CD4-positive, alpha-beta T cell treated with Interleukin-17A for 1 hour (primary cell): ENCODE measurements around the gene ACTL8.

Experiments
- DNase-seq: peaks from one replicate; pipeline ENCODE4 v3.0.0-alpha.2; 2020

The ACTL8 gene

GRCh38 chr1:17773591-17774326, 18.6 kb downstream of the ACTL8 start:
- DNase-seq: no peak

- DNase-seq: no peak
Measured at GRCh38 chr1:17774452-17774851, 19.3 kb downstream of the ACTL8 start.

GRCh38 chr1:17775796-17776195, 20.7 kb downstream of the ACTL8 start:
- DNase-seq: no peak

GRCh38 chr1:17776426-17776825, 21.3 kb downstream of the ACTL8 start:
- DNase-seq: no peak

- DNase-seq: no peak
Measured at GRCh38 chr1:17777330-17777729, 22.2 kb downstream of the ACTL8 start.

GRCh38 chr1:17777818-17778217, 22.7 kb downstream of the ACTL8 start:
- no peak for DNase-seq

- DNase-seq: no peak
Measured at GRCh38 chr1:17780916-17781315, 25.8 kb downstream of the ACTL8 start.

- DNase-seq: no peak
Measured at GRCh38 chr1:17789926-17790325, 34.8 kb downstream of the ACTL8 start.

- DNase-seq: no peak
Measured at GRCh38 chr1:17790383-17791054, 35.4 kb downstream of the ACTL8 start.

GRCh38 chr1:17791055-17791390, 35.9 kb downstream of the ACTL8 start:
- DNase-seq: no peak

- DNase-seq: no peak
Measured at GRCh38 chr1:17791480-17791879, 36.3 kb downstream of the ACTL8 start.

- no peak for DNase-seq
Measured at GRCh38 chr1:17792421-17792820, 37.3 kb downstream of the ACTL8 start.

GRCh38 chr1:17795081-17795809, 40.1 kb downstream of the ACTL8 start:
- no peak for DNase-seq

GRCh38 chr1:17795836-17796645, 40.9 kb downstream of the ACTL8 start:
- no peak for DNase-seq

- DNase-seq: no peak
Measured at GRCh38 chr1:17797478-17797877, 42.3 kb downstream of the ACTL8 start.

- DNase-seq: no peak
Measured at GRCh38 chr1:17798011-17798410, 42.9 kb downstream of the ACTL8 start.

- DNase-seq: no peak
Measured at GRCh38 chr1:17798799-17799382, 43.8 kb downstream of the ACTL8 start.

- DNase-seq: no peak
Measured at GRCh38 chr1:17799642-17800041, 44.5 kb downstream of the ACTL8 start.

- DNase-seq: no peak
Measured at GRCh38 chr1:17802164-17802563, 47.0 kb downstream of the ACTL8 start.

- DNase-seq: no peak
Measured at GRCh38 chr1:17802945-17803344, 47.8 kb downstream of the ACTL8 start.

- DNase-seq: no peak
Measured at GRCh38 chr1:17805869-17806684, 50.9 kb downstream of the ACTL8 start.

- no peak for DNase-seq
Measured at GRCh38 chr1:17808816-17809215, 53.7 kb downstream of the ACTL8 start.
